GM12878 (cell line): ENCODE data around the gene FOXK1. TPM values are rescaled to one million over a fixed set of nuclear protein-coding genes. Genes with fewer than 3 reads are reported as not detected.

ENCODE experiments used
- BCL11A ChIP-seq: IDR thresholded peaks from 2 replicates; pipeline ENCODE4 v1.6.1; 2011; ENCODE audit warnings: low read depth, low read length
- CEBPZ ChIP-seq: fragments of 150-350 bp; IDR thresholded peaks from 2 replicates; pipeline ENCODE4 v1.6.1; 2016; ENCODE audit warnings: low read depth, low read length
- CUX1 ChIP-seq: IDR thresholded peaks from 2 replicates; pipeline ENCODE4 v1.6.1; 2012; ENCODE audit warnings: improper control_type of control experiment, low read depth, low read length; ENCODE audit not compliant: insufficient replicate concordance
- FOS ChIP-seq: IDR thresholded peaks from 3 replicates; pipeline ENCODE4 v1.6.1; 2011; ENCODE audit warnings: borderline replicate concordance; ENCODE audit not compliant: insufficient read length; ENCODE audit errors: extremely low read depth
- GABPA ChIP-seq: IDR thresholded peaks from 2 replicates; pipeline ENCODE4 v1.6.1; 2014; ENCODE audit warnings: antibody characterized with exemption, low read depth, mild to moderate bottlenecking, inconsistent platforms
- IKZF1 ChIP-seq: fragments of 450-650 bp; conservative IDR thresholded peaks from 2 replicates; pipeline ENCODE4 v1.6.1; 2017; ENCODE audit warnings: antibody characterized with exemption, mild to moderate bottlenecking
- KDM1A ChIP-seq: fragments of 200-600 bp; sonication (generic); IDR thresholded peaks from 2 replicates; pipeline ENCODE4 v1.6.1; 2016; ENCODE audit warnings: borderline replicate concordance
- MTA3 ChIP-seq: IDR thresholded peaks from 2 replicates; pipeline ENCODE4 v1.6.1; 2012; ENCODE audit warnings: low read length, inconsistent platforms, borderline replicate concordance
- NFIC ChIP-seq: IDR thresholded peaks from 2 replicates; pipeline ENCODE4 v1.6.1; 2012; ENCODE audit warnings: low read depth, mild to moderate bottlenecking, inconsistent platforms, low read length, moderate library complexity
- NKRF ChIP-seq: fragments of 450-650 bp; conservative IDR thresholded peaks from 2 replicates; pipeline ENCODE4 v1.6.1; 2017; ENCODE audit warnings: mild to moderate bottlenecking, moderate library complexity
- NR2C2 ChIP-seq: IDR thresholded peaks from 2 replicates; pipeline ENCODE4 v1.6.1; 2011; ENCODE audit warnings: borderline replicate concordance, low read depth; ENCODE audit not compliant: control insufficient read depth, insufficient read length
- NRF1 ChIP-seq: conservative IDR thresholded peaks from 2 replicates; pipeline ENCODE4 v1.6.1; 2011; ENCODE audit warnings: mild to moderate bottlenecking, low read depth, low read length, improper control_type of control experiment
- PBX3 ChIP-seq: IDR thresholded peaks from 2 replicates; pipeline ENCODE4 v1.6.1; 2011; ENCODE audit warnings: mild to moderate bottlenecking, low read depth, low read length, moderate library complexity; ENCODE audit not compliant: insufficient replicate concordance
- PML ChIP-seq: IDR thresholded peaks from 2 replicates; pipeline ENCODE4 v1.6.1; 2012; ENCODE audit warnings: low read length, inconsistent platforms
- STAT1 ChIP-seq: fragments of 450-650 bp; conservative IDR thresholded peaks from 2 replicates; pipeline ENCODE4 v1.6.1; 2014; ENCODE audit warnings: antibody characterized with exemption, mild to moderate bottlenecking
- ZNF217 ChIP-seq: fragments of 450-650 bp; IDR thresholded peaks from 2 replicates; pipeline ENCODE4 v1.6.1; 2017; ENCODE audit warnings: antibody characterized with exemption, mild to moderate bottlenecking
- ZNF622 ChIP-seq: fragments of 450-650 bp; IDR thresholded peaks from 2 replicates; pipeline ENCODE4 v1.6.1; 2017; ENCODE audit warnings: mild to moderate bottlenecking, inconsistent platforms
- ZSCAN29 ChIP-seq: fragments of 450-650 bp; IDR thresholded peaks from 2 replicates; pipeline ENCODE4 v1.6.1; 2017; ENCODE audit warnings: mild to moderate bottlenecking, moderate library complexity
- polyA plus RNA-seq, 11 experiments: library from polyadenylated mRNA; depleted of rRNA in 4 of 11; unstranded in 6 of 11; stranded (reverse) in 5 of 11; fragments of >200 nt; fragmentation: Nextera tagmentation in 4 of 11; fragmentation: Illumina TruSeq in 1 of 11; extraction: Ambion mirVana in 4 of 11; extraction: Trizol in 1 of 11; gene quantifications; 1 replicate in 1 of 11; 2 replicates in 10 of 11; pipeline versions ENCODE4 v1.2.1 to v1.2.3, GENCODE V29; 2011 to 2016; ENCODE audit warnings: inconsistent platforms in 2 of 11, missing spikeins in 2 of 11, low read depth in 1 of 11
- total RNA-seq, 4 experiments: library from RNA; depleted of rRNA in 3 of 4; stranded (reverse); fragments of >200 nt in 3 of 4; fragmentation: Illumina TruSeq in 1 of 4; extraction: Trizol in 1 of 4; gene quantifications; 2 replicates each; pipeline versions ENCODE4 v1.2.1 to v1.2.3, GENCODE V29; 2013 to 2021

FOXK1 gene
- total and polyA plus RNA-seq, 10 of the 15 experiments (the other 5 are each of a cell fraction or from before 2014, with no cell fraction given) = 0.24 to 31.8 (median 4.5) TPM

GRCh38 chr7:4641667-4642467, 40.2 kb upstream of the FOXK1 start (continued):
- TF ChIP-seq ZNF622 (no peak), ZNF217 (peak; percentile 68; the same call in 1 of the 2 replicates), ZSCAN29 (peak; percentile 76), NFIC (no peak), CUX1 (no peak), IKZF1 (peak; percentile 100), BCL11A (no peak), CEBPZ (no peak), FOS (peak; percentile 49), KDM1A (peak; percentile 81; the same call in 1 of the 2 replicates), PML (peak; percentile 86), PBX3 (no peak), NR2C2 (peak; percentile 82), STAT1 (peak; percentile 98), GABPA (no peak; the same call in 1 of the 2 replicates), MTA3 (no peak), NKRF (peak; percentile 100), NRF1 (peak; percentile 94)
